ENCODE measurements around the gene DRC3.

GRCh38 chr17:17985555-17985954 lies 12.9 kb downstream of the DRC3 start:
- TF ChIP-seq CTCF (IDR thresholded peaks at IDR 0.05; ENCODE audit: insufficient read depth, low read depth, low read length) (peak; percentile 23), EZH2 (IDR thresholded peaks at IDR 0.05; ENCODE audit: insufficient read depth, low read length) (no peak)
